ENCODE measurements around the gene MAP4K2.

DNA sequence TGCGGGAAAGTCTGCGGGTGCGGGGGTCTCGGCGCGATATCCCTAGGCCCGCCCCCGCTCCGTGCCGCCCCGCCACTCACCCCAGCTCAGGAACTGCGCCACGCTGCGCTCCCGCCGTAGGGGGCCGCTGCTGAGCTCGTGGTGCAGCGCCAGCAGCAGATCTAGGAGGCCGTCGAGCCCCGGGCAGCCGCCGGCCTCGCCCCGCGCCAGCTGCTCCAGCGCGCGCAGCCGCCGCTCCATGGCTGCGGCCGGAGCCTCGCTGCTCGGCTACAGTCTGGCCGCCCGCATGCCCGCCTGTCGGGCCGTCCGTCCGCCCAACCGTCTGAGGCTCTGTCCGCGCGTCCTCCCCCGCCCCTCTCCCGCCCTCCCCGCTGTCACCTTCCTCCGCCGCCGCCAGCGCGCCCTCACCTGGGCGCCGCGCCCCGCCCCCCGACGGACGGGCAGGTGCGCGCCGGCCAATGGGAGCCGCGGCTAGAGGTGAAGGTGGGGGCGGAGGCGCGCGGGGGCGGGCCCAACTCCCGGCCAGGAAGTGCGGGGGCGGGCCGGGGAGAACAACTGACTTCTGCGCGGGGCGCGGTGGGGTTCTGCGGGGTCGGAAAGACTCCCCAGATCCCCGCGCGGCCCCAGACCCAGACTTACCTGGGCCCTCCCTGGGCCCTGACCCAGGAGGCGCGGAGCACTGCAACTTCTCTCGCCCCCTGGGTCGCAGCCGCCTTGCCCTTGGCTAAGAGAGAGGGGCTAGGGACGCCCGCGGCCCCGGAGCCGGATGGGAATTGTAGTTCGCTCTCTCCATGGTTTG, 41.5 kb upstream of the MAP4K2 start, which contains the start of gene CDC42BPG:
- TF ChIP-seq, protein P1, sequence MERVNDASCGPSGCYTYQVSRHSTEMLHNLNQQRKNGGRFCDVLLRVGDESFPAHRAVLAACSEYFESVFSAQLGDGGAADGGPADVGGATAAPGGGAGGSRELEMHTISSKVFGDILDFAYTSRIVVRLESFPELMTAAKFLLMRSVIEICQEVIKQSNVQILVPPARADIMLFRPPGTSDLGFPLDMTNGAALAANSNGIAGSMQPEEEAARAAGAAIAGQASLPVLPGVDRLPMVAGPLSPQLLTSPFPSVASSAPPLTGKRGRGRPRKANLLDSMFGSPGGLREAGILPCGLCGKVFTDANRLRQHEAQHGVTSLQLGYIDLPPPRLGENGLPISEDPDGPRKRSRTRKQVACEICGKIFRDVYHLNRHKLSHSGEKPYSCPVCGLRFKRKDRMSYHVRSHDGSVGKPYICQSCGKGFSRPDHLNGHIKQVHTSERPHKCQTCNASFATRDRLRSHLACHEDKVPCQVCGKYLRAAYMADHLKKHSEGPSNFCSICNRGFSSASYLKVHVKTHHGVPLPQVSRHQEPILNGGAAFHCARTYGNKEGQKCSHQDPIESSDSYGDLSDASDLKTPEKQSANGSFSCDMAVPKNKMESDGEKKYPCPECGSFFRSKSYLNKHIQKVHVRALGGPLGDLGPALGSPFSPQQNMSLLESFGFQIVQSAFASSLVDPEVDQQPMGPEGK (CRISPR knock-in tag; IDR thresholded peaks at IDR 0.05; ENCODE audit: borderline replicate concordance) = no peak
- TF ChIP-seq TCF4 (CRISPR knock-in tag; IDR thresholded peaks at IDR 0.05; ENCODE audit: borderline replicate concordance) = no peak
- no peak for TF ChIP-seq ZNF8 (CRISPR knock-in tag; IDR thresholded peaks at IDR 0.05)
- no peak for TF ChIP-seq ARNTL (CRISPR knock-in tag; IDR thresholded peaks at IDR 0.05; ENCODE audit: borderline replicate concordance, low read depth)
